ENCODE results near the gene TEX101. TPM values are rescaled to one million over a fixed set of nuclear protein-coding genes. Genes with fewer than 3 reads are reported as not detected.
A peak's percentile ranks its signal among the peaks of the same experiment; 100 is the strongest.

TEX101 gene
- total RNA-seq, 1 donor from 2014 or later: not detected

DNA sequence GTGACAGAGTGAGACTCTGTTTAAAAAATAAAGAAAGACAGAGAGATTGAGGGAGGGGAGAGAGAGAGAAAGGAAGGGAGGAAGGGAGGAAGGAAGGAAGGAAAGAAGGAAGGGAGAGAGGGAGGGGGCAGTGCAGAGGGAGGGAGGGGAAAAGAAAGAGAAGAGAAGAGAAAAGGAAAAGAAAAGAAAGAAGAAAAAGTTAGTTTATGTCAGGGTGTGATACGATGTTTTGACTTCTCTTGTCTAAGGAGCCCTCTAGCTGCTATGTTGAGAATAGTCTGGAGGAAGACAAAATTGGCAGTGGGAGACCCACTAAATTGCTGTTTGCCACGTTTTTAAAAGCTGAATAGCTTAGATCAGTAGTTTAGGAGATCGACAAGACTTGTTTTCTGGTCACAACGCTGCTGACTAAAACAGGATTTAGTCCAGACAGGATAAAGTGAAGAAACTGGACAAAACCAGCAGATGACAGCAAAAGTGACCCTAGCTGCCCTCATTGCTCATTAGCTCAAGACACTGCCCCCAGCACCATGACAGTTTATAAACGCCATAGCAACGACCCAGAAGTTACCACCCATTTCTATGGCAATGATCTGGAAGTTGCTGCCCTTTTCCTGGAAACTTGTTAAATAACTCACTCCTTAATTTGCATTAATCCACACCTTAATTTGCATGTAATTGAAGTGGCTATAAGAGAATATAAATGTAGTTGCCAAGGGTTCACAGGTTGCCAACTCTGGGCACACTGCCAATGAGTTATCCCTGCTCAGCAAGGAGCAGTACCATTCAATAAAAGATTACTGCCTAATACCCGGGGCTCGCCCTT is 11.1 kb downstream of the TEX101 start:
- DNase-seq (ENCODE audit: extremely low spot score, unreplicated experiment): no peak
- H3K36me3 Mint-ChIP-seq: no peaks in the 10 kb centered on the region

DNA sequence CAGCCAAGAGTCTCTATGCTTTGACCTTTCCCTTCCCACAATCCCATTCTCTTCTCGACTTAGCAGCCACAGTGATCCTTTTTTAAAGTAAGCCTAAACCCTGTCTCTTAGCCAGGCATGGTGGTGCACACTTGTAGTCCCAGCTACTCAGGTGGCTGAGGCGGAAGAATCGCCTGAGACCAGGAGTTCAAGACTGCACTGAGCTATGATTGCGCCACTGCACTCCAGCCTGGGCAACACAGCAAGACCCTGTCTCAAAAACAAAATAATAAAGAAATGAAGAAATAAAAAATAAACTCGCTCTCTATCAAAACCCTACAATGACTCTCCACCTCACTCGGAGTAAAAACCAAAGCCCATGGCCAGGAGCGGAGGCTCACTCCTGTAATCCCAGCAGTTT is 14.7 kb downstream of the TEX101 start:
- TF ChIP-seq, protein P1, sequence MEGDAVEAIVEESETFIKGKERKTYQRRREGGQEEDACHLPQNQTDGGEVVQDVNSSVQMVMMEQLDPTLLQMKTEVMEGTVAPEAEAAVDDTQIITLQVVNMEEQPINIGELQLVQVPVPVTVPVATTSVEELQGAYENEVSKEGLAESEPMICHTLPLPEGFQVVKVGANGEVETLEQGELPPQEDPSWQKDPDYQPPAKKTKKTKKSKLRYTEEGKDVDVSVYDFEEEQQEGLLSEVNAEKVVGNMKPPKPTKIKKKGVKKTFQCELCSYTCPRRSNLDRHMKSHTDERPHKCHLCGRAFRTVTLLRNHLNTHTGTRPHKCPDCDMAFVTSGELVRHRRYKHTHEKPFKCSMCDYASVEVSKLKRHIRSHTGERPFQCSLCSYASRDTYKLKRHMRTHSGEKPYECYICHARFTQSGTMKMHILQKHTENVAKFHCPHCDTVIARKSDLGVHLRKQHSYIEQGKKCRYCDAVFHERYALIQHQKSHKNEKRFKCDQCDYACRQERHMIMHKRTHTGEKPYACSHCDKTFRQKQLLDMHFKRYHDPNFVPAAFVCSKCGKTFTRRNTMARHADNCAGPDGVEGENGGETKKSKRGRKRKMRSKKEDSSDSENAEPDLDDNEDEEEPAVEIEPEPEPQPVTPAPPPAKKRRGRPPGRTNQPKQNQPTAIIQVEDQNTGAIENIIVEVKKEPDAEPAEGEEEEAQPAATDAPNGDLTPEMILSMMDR (conservative IDR thresholded peaks at IDR 0.05): no peak
- Mint-ChIP-seq H3K4me3 (no peak overlapping the region), H3K4me1 (ENCODE audit: unreplicated experiment) (no peaks in the 10 kb centered on the region), H3K27me3 (no peaks in the 10 kb centered on the region), H3K9me3 (no peaks in the 10 kb centered on the region), H3K27ac (no peak overlapping the region), H3K36me3 (no peaks in the 10 kb centered on the region)
- DNase-seq (ENCODE audit: extremely low spot score, unreplicated experiment): no peak

More for the DNA sequence above, 11.1 kb downstream of the TEX101 start:
- Mint-ChIP-seq H3K4me1 (ENCODE audit: unreplicated experiment) (no peaks in the 10 kb centered on the region), H3K27ac (no peak overlapping the region), H3K4me3 (no peak overlapping the region), H3K9me3 (no peaks in the 10 kb centered on the region), H3K27me3 (no peaks in the 10 kb centered on the region)
- TF ChIP-seq, protein P1 (conservative IDR thresholded peaks at IDR 0.05): peak; percentile 55

DNA sequence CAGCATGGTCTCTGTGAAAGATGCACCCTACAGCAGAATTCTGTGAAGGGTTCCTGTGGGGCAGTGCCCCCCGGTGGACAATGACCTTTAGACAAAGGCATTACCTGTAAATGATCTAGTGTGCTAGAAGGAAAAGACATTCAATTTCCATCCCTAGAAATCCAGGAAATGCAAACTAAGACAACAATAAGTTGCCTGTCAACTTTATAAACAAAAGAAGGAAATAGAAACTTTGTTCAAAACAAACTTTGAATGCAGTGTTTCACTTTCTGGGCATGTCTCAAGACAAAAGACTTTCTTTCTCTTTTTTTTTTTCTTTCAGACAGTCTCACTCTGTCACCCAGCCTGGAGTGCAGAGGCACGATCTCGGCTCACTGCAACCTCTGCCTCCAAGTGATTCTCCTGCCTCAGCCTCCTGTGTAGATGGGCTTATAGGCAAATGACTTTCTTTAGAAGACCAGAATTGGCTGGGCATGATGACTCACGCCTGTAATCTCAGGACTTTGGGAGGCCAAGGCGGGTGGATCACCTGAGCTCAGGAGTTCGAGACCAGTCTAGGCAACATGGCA is 15.5 kb downstream of the TEX101 start:
- Mint-ChIP-seq H3K9me3 (no peaks in the 10 kb centered on the region), H3K4me3 (peak overlapping the region; percentile 20), H3K36me3 (no peaks in the 10 kb centered on the region), H3K4me1 (ENCODE audit: unreplicated experiment) (no peaks in the 10 kb centered on the region), H3K27ac (peak overlapping the region; percentile 46), H3K27me3 (no peaks in the 10 kb centered on the region)
- TF ChIP-seq, protein P1 (conservative IDR thresholded peaks at IDR 0.05): peak; percentile 22
- DNase-seq (ENCODE audit: extremely low spot score, unreplicated experiment): no peak

DNA sequence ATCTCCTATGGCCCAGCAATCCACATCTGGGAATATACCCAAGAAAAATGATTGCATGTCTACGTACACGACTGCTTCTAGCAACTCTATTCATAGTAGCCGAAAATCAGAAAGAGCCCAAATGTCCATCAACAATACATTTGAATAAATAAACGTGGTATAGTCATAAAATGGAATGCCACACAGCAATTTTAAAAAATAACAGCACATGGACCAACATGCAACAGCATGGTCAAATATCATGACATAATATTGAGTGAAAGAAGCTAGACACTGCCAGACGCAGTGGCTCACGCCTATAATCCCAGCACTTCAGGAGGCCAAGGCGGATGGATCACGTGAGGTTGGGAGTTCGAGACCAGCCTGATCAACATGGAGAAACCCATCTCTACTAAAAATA is 16.3 kb downstream of the TEX101 start:
- Mint-ChIP-seq H3K27ac (peak overlapping the region; percentile 46), H3K9me3 (no peaks in the 10 kb centered on the region), H3K36me3 (no peaks in the 10 kb centered on the region), H3K27me3 (no peaks in the 10 kb centered on the region), H3K4me3 (no peak overlapping the region), H3K4me1 (ENCODE audit: unreplicated experiment) (no peaks in the 10 kb centered on the region)
- TF ChIP-seq, protein P1 (conservative IDR thresholded peaks at IDR 0.05): no peak
- no peak for DNase-seq (ENCODE audit: extremely low spot score, unreplicated experiment)

DNA sequence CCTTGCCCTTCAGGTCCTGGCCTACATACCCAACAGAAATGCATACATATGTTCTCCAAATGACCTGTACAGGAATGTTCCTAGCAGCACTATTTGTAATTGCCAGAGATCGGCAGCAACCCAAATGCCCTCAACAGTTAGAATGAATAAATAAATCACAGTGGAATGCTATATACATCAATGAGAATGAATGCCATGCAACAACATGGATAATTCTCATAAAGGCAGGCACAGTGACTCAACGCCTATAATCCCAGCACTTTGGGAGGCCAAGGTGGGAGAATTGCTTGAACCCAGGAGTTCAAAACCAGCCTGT is 18.6 kb downstream of the TEX101 start:
- H3K36me3 Mint-ChIP-seq: no peaks in the 10 kb centered on the region
- H3K27ac Mint-ChIP-seq: no peak overlapping the region
- TF ChIP-seq, protein P1 (conservative IDR thresholded peaks at IDR 0.05): no peak
- no peaks in the 10 kb centered on the region for H3K4me1 Mint-ChIP-seq (ENCODE audit: unreplicated experiment)
- H3K4me3 Mint-ChIP-seq: no peak overlapping the region
- no peaks in the 10 kb centered on the region for H3K27me3 Mint-ChIP-seq
- no peak for DNase-seq (ENCODE audit: extremely low spot score, unreplicated experiment)
- H3K9me3 Mint-ChIP-seq: no peaks in the 10 kb centered on the region
